HL-60 (cell line): ENCODE data around the gene WDR27.

ENCODE experiments used
- DNase-seq, 2 experiments: peaks; one replicate each; pipeline ENCODE4 v3.0.0-alpha.2; 2010 to 2020; ENCODE audit warnings: low read depth in 1 of 2, low spot score in 1 of 2
- H3K27ac ChIP-seq: fragments of 250-450 bp; sonication (Bioruptor Pico); replicated peaks from 2 replicates; pipeline ENCODE4 v1.5.1; 2020; ENCODE audit warnings: mild to moderate bottlenecking, moderate library complexity
- H3K27me3 ChIP-seq: fragments of 250-450 bp; sonication (Bioruptor Pico); 2 replicates; pipeline ENCODE4 v1.5.1; 2021; ENCODE audit warnings: mild to moderate bottlenecking, moderate library complexity; ENCODE audit not compliant: insufficient read depth, poor library complexity, severe bottlenecking
- H3K4me3 ChIP-seq: replicated peaks from 2 replicates; pipeline ENCODE4 v1.5.1; 2011; ENCODE audit warnings: mild to moderate bottlenecking, control low read depth, low read length; ENCODE audit not compliant: insufficient read depth
- GABPA ChIP-seq: IDR thresholded peaks from 2 replicates; pipeline ENCODE4 v1.6.1; 2012; ENCODE audit warnings: low read depth
- POLR2AphosphoS5 ChIP-seq: IDR thresholded peaks from 2 replicates; pipeline ENCODE4 v1.6.1; 2012; ENCODE audit warnings: low read depth
- REST ChIP-seq: IDR thresholded peaks from 2 replicates; pipeline ENCODE4 v1.6.1; 2012; ENCODE audit warnings: low read depth; ENCODE audit not compliant: insufficient replicate concordance
- SPI1 ChIP-seq: IDR thresholded peaks from 2 replicates; pipeline ENCODE4 v1.6.1; 2012; ENCODE audit warnings: low read depth, mild to moderate bottlenecking, borderline replicate concordance
- TF ChIP-seq, protein P1 (sequence below): IDR thresholded peaks from one replicate; pipeline ENCODE4 v1.5.1; 2011; ENCODE audit warnings: low read length, control low read depth, inconsistent platforms; ENCODE audit not compliant: insufficient read depth

WDR27 gene

DNA sequence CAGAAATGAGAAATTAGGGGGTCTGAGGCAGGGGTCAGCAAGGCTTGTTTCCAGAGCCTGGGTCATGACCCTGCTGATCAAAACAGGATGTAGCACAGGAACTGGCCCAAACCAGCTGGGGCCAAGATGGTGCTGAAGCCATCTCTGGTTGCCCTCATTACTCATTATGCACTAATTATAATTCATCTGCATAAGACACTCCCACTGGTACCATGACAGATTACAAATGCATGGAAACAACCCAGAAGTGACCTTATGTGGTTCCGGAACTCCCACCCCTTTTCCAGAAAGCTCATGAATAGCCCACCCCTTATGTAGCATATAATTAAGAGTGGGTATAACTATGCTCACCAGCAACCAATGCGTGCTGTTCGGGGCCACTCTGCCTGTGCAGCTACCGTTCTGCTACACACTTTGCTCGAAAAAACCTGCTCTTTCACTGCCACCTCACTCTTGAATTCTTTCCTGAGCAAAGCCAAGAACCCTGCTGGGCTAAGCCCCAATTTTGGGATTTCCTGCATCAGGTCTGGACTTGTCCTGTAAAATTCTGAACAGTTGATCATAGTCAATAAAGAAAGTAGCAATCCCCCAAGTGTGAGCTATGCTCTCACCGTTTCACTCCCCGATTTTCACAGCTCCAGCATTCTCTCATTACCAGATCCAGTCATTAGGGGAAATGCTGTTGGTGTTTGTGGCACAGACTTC lies 122.3 kb downstream of the WDR27 start:
- H3K27ac ChIP-seq, result no peak overlapping the region
- H3K4me3 ChIP-seq, result no peak overlapping the region
- no peaks in the 10 kb centered on the region for H3K27me3 ChIP-seq
- no peak for DNase-seq
- no peak for TF ChIP-seq GABPA
- TF ChIP-seq, protein P1, sequence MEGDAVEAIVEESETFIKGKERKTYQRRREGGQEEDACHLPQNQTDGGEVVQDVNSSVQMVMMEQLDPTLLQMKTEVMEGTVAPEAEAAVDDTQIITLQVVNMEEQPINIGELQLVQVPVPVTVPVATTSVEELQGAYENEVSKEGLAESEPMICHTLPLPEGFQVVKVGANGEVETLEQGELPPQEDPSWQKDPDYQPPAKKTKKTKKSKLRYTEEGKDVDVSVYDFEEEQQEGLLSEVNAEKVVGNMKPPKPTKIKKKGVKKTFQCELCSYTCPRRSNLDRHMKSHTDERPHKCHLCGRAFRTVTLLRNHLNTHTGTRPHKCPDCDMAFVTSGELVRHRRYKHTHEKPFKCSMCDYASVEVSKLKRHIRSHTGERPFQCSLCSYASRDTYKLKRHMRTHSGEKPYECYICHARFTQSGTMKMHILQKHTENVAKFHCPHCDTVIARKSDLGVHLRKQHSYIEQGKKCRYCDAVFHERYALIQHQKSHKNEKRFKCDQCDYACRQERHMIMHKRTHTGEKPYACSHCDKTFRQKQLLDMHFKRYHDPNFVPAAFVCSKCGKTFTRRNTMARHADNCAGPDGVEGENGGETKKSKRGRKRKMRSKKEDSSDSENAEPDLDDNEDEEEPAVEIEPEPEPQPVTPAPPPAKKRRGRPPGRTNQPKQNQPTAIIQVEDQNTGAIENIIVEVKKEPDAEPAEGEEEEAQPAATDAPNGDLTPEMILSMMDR, result no peak
- TF ChIP-seq REST, result no peak
- TF ChIP-seq POLR2AphosphoS5, result no peak
- no peak for TF ChIP-seq SPI1

DNA sequence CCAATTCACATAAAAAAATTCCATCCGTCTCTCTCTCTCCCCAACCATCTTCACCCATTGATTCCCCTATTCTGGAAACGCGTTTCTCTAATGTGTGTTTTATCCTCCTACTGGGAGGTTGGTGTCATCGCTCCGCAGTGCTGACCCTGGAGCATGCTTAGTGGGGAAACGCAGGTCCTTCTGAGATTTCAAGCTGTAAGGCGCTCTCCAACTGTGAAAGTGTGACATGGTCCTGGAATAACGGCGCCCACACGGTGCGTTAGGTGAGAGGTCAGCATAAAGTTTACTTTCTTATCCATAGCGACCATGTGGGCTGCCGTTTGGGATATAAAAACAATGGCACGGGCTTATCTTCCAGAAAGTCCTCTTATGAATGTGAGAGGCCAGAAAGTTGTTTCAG lies 123.9 kb downstream of the WDR27 start:
- no peak overlapping the region for H3K27ac ChIP-seq
- no peak for DNase-seq
- no peak overlapping the region for H3K4me3 ChIP-seq
- no peaks in the 10 kb centered on the region for H3K27me3 ChIP-seq
- TF ChIP-seq GABPA (no peak), POLR2AphosphoS5 (no peak), REST (no peak), SPI1 (no peak)
- TF ChIP-seq, protein P1, result no peak

GRCh38 chr6:169577236-169577635 lies 124.6 kb downstream of the WDR27 start:
- no peak for DNase-seq
- H3K4me3 ChIP-seq, result no peak overlapping the region
- TF ChIP-seq SPI1 (no peak), GABPA (no peak), POLR2AphosphoS5 (no peak), REST (no peak)
- TF ChIP-seq, protein P1, result no peak
- H3K27ac ChIP-seq, result no peak overlapping the region
- no peaks in the 10 kb centered on the region for H3K27me3 ChIP-seq
